Neural progenitor cell (in vitro differentiated cells): ENCODE data around the gene SLC41A3. TPM values are rescaled to one million over a fixed set of nuclear protein-coding genes. Genes with fewer than 3 reads are reported as not detected.
A peak's percentile ranks its signal among the peaks of the same experiment; 100 is the strongest.

Experiments
- DNase-seq: peaks from one replicate; pipeline ENCODE4 v3.0.0-alpha.2; 2016; ENCODE audit warnings: low spot score
- H2AFZ ChIP-seq: fragments of 200-600 bp; sonication (generic); replicated peaks from 2 replicates; pipeline ENCODE4 v1.6.1; 2016; ENCODE audit warnings: antibody characterized with exemption
- H3F3A ChIP-seq: fragments of 200-600 bp; sonication (generic); 2 replicates; pipeline ENCODE4 v1.6.1; 2016; ENCODE audit warnings: antibody characterized with exemption, low read depth
- H3K27ac ChIP-seq: fragments of 200-600 bp; sonication (generic); 2 replicates; pipeline ENCODE4 v1.5.1; 2016; ENCODE audit warnings: mild to moderate bottlenecking
- H3K27me3 ChIP-seq: fragments of 200-600 bp; sonication (generic); 2 replicates; pipeline ENCODE4 v1.6.1; 2016; ENCODE audit warnings: mild to moderate bottlenecking, moderate library complexity
- H3K36me3 ChIP-seq: fragments of 200-600 bp; sonication (generic); 2 replicates; pipeline ENCODE4 v1.5.1; 2016
- H3K4me1 ChIP-seq: fragments of 200-600 bp; sonication (generic); 2 replicates; pipeline ENCODE4 v1.6.1; 2016; ENCODE audit warnings: mixed run types
- H3K4me2 ChIP-seq: fragments of 200-600 bp; sonication (generic); 2 replicates; pipeline ENCODE4 v1.6.1; 2016
- H3K4me3 ChIP-seq: fragments of 200-600 bp; sonication (generic); 2 replicates; pipeline ENCODE4 v1.5.1; 2016
- H3K79me2 ChIP-seq: fragments of 200-600 bp; sonication (generic); 2 replicates; pipeline ENCODE4 v1.6.1; 2016; ENCODE audit warnings: low read depth
- H3K9ac ChIP-seq: fragments of 200-600 bp; sonication (generic); 2 replicates; pipeline ENCODE4 v1.6.1; 2016
- H3K9me3 ChIP-seq: fragments of 200-600 bp; sonication (generic); 2 replicates; pipeline ENCODE4 v1.5.1; 2016; ENCODE audit warnings: low read depth
- H4K20me1 ChIP-seq: fragments of 200-600 bp; sonication (generic); 2 replicates; pipeline ENCODE4 v1.6.1; 2016; ENCODE audit warnings: low read depth
- H3K27ac Mint-ChIP-seq: 3 replicates; pipeline ENCODE4 v1.8.0; 2021; ENCODE audit warnings: mixed read lengths
- H3K27me3 Mint-ChIP-seq: 2 replicates; pipeline ENCODE4 v1.8.0; 2022; ENCODE audit warnings: low read depth, mild to moderate bottlenecking, inconsistent platforms, moderate library complexity, mixed read lengths; ENCODE audit not compliant: insufficient read depth
- H3K36me3 Mint-ChIP-seq: 3 replicates; pipeline ENCODE4 v1.8.0; 2021; ENCODE audit warnings: mixed read lengths
- H3K4me1 Mint-ChIP-seq: 3 replicates; pipeline ENCODE4 v1.8.0; 2021; ENCODE audit warnings: mixed read lengths
- H3K4me3 Mint-ChIP-seq: 3 replicates; pipeline ENCODE4 v1.8.0; 2021; ENCODE audit warnings: mild to moderate bottlenecking, moderate library complexity, mixed read lengths
- H3K9me3 Mint-ChIP-seq: 3 replicates; pipeline ENCODE4 v1.8.0; 2020; ENCODE audit warnings: mixed read lengths
- CTCF ChIP-seq: fragments of 200-600 bp; sonication (generic); IDR thresholded peaks from 2 replicates; pipeline ENCODE4 v1.5.1; 2017; ENCODE audit warnings: antibody characterized with exemption, mild to moderate bottlenecking
- EZH2 ChIP-seq: fragments of 200-600 bp; sonication (generic); IDR thresholded peaks from 2 replicates; pipeline ENCODE4 v1.6.1; 2017; ENCODE audit warnings: antibody characterized with exemption, mild to moderate bottlenecking, moderate library complexity
- EZH2phosphoT487 ChIP-seq: fragments of 200-600 bp; sonication (generic); IDR thresholded peaks from 2 replicates; pipeline ENCODE4 v1.6.1; 2017; ENCODE audit warnings: antibody characterized with exemption
- total RNA-seq: library from RNA; depleted of rRNA; stranded (reverse); fragments of >200 nt; gene quantifications from 2 replicates; pipeline ENCODE4 v1.2.3, GENCODE V29; 2015; ENCODE audit warnings: low replicate concordance

SLC41A3 gene
- total RNA-seq, 1 donor from 2014 or later, result 24.9 TPM

GRCh38 chr3:126127452-126127851 is 43.5 kb upstream of the SLC41A3 start:
- H3K4me1 ChIP-seq, result peaks cover 14% of the 10 kb centered on the region
- H4K20me1 ChIP-seq, result no peaks in the 10 kb centered on the region
- Mint-ChIP-seq H3K4me1 (peaks cover 12% of the 10 kb centered on the region), H3K27me3 (peaks cover 2% of the 10 kb centered on the region), H3K9me3 (no peaks in the 10 kb centered on the region), H3K4me3 (no peak overlapping the region), H3K36me3 (no peaks in the 10 kb centered on the region), H3K27ac (no peak overlapping the region)
- no peak overlapping the region for H2AFZ ChIP-seq
- DNase-seq, result no peak
- H3K27me3 ChIP-seq, result no peaks in the 10 kb centered on the region
- no peaks in the 10 kb centered on the region for H3K79me2 ChIP-seq
- no peak overlapping the region for H3K4me2 ChIP-seq
- TF ChIP-seq CTCF (no peak), EZH2phosphoT487 (no peak), EZH2 (no peak)
- H3K9ac ChIP-seq, result no peak overlapping the region
- H3K4me3 ChIP-seq, result no peak overlapping the region
- no peaks in the 10 kb centered on the region for H3K9me3 ChIP-seq
- H3K27ac ChIP-seq, result no peak overlapping the region
- H3K36me3 ChIP-seq, result no peaks in the 10 kb centered on the region
- no peaks in the 10 kb centered on the region for H3F3A ChIP-seq

- no peak overlapping the region for H3K4me3 Mint-ChIP-seq
- Histone ChIP-seq H3K4me1 (peaks cover 14% of the 10 kb centered on the region), H3K27me3 (no peaks in the 10 kb centered on the region), H3F3A (no peaks in the 10 kb centered on the region), H3K9ac (no peak overlapping the region), H2AFZ (no peak overlapping the region), H3K79me2 (no peaks in the 10 kb centered on the region), H3K4me2 (peak overlapping the region; percentile 31), H3K36me3 (no peaks in the 10 kb centered on the region), H3K27ac (no peak overlapping the region), H4K20me1 (no peaks in the 10 kb centered on the region), H3K4me3 (no peak overlapping the region), H3K9me3 (no peaks in the 10 kb centered on the region)
- no peak overlapping the region for H3K27ac Mint-ChIP-seq
- H3K4me1 Mint-ChIP-seq, result peaks cover 12% of the 10 kb centered on the region
- TF ChIP-seq EZH2 (no peak), CTCF (no peak), EZH2phosphoT487 (no peak)
- peak; percentile 51 for DNase-seq
- peaks cover 2% of the 10 kb centered on the region for H3K27me3 Mint-ChIP-seq
- H3K9me3 Mint-ChIP-seq, result no peaks in the 10 kb centered on the region
- no peaks in the 10 kb centered on the region for H3K36me3 Mint-ChIP-seq
These were observed 43.0 kb upstream of the SLC41A3 start for GRCh38 chr3:126126811-126127431.

GRCh38 chr3:126126286-126126685 is 42.4 kb upstream of the SLC41A3 start:
- Histone ChIP-seq H3K9ac (no peak overlapping the region), H3F3A (no peaks in the 10 kb centered on the region), H3K4me2 (peak overlapping the region; percentile 31), H3K4me1 (peaks cover 14% of the 10 kb centered on the region), H4K20me1 (no peaks in the 10 kb centered on the region), H3K79me2 (no peaks in the 10 kb centered on the region), H3K36me3 (no peaks in the 10 kb centered on the region), H3K27ac (no peak overlapping the region), H3K9me3 (no peaks in the 10 kb centered on the region), H3K27me3 (no peaks in the 10 kb centered on the region), H3K4me3 (no peak overlapping the region), H2AFZ (no peak overlapping the region)
- no peaks in the 10 kb centered on the region for H3K36me3 Mint-ChIP-seq
- DNase-seq, result no peak
- no peaks in the 10 kb centered on the region for H3K9me3 Mint-ChIP-seq
- peaks cover 12% of the 10 kb centered on the region for H3K4me1 Mint-ChIP-seq
- H3K27ac Mint-ChIP-seq, result no peak overlapping the region
- H3K4me3 Mint-ChIP-seq, result no peak overlapping the region
- TF ChIP-seq EZH2phosphoT487 (no peak), CTCF (no peak), EZH2 (no peak)
- H3K27me3 Mint-ChIP-seq, result peaks cover 2% of the 10 kb centered on the region
